ENCODE measurements around the gene CABLES1.
"Not testable (repeated sequence)": the region's sequence is repeated elsewhere in the genome, so short reads cannot be mapped to it uniquely, and the experiment has no call there.

The CABLES1 gene

DNA sequence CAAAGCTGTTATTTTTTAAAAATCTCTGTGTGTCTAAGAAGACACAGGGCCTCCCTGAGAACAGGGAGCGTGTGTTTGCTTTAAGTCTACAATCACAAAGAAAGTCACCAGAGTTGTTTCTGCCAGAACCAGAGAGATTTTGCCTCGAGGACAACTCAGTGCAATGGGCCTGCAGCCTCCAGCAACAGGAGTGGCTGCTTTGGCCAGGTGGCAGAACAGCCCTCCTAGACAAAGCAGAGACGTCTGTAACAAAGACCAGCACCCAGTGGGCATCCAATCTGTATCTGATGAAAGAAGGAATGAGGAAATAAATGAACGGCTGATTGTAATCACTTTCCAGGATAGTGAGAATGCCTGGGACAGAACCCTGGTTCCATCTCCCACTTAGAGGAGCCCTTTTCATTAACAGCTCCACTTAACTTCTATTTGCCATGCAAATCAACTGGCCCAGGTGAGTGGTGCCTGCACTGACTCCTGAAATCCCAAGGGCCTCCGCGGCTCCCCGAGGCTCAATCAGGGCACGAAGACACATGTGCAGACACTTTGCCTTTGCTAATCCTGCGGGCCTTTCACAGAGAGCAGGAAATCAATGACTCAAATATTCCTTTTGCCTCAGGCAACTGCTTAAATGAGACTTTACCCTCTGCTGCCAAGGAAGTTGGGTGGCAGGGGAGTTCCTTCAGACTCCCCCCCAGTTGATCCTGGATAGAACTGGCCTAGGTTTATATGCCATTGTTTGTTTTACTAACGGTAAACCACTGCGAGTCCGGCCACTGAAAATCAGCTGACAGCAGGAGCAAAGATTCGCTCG, 146.5 kb downstream of the CABLES1 start:
- in situ Hi-C loops (cut with HindIII; ENCODE audit: low sequenced_read_pairs) = no loop called here

- in situ Hi-C loops (cut with HindIII; ENCODE audit: low sequenced_read_pairs) = no loop called here
Observed at GRCh38 chr18:23282437-23282781, 147.1 kb downstream of the CABLES1 start.

DNA sequence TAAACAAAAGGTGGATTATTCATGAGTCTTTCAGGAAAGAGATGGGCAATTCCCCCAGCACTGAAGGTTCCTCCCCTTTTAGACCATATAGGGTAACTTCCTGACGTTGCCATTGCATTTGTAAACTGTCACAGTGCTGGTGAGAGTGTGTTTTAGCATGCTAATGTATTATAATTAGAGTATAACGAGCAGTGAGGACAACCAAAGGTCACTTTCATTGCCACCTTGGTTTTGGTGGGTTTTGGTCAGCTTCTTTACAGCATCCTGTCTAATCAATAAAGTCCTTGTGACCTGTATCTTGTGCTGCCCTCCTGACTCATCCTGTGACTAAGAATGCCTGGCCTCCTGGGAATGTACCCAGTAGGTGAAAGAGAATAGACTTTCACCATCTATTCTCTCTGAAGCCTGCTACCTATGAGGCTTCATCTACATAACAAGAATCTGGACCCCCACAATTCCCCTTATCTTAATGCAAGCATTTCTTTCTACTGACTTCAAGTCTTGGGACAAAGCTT, 148.7 kb downstream of the CABLES1 start:
- in situ Hi-C loops (cut with HindIII; ENCODE audit: low sequenced_read_pairs) = no loop called here

- in situ Hi-C loops (cut with HindIII; ENCODE audit: low sequenced_read_pairs) = no loop called here
Observed at GRCh38 chr18:23284629-23285028, 149.3 kb downstream of the CABLES1 start.

DNA sequence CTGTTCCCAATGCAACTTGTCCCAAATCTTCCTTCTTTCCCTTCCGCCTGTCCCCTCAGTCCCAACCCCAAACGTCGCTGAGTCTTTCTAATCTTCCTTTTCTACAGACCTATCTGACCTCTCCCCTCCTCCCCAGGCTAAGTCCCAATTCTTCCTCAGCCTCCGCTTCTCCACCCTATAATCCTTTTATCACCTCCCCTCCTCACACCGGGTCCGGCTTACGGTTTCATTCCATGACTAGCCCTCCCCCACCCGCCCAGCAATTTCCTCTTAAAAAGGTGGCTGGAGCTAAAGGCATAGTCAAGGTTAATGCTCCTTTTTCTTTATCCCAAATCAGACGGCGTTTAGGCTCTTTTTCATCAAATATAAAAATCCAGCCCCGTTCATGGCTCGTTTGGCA, 150.3 kb downstream of the CABLES1 start:
- in situ Hi-C loops (cut with HindIII; ENCODE audit: low sequenced_read_pairs) = not testable (repeated sequence)

- in situ Hi-C loops (cut with HindIII; ENCODE audit: low sequenced_read_pairs) = no loop called here
Observed at GRCh38 chr18:23291456-23292205, 156.3 kb downstream of the CABLES1 start.

DNA sequence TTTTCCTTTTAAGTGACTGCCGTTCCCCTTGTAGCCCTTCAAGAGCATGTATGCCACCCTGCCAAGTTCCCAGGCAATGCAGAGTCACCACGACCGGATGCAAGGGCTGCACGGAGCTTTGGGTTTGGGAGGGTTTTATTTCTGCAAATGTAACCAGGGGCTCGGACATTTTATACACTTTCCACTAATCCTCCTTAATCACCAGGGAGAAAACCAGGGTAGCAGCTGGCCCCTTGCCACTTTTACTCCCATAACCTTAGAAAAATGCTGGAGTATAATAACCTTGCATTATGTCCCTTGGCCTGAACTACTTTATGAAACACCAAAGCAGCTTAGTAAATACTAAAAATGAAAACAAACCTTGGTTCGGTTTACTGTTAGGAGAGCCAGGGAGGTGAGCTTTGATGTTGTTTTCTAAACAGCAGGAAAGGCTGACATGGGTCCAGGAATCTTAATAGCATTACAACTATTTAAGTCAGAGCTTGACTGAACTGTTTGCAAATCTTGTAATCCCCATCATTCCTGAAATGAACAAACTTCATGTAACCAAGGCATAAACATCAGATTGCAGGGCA, 165.0 kb downstream of the CABLES1 start:
- in situ Hi-C loops (cut with HindIII; ENCODE audit: low sequenced_read_pairs) = no loop called here

- in situ Hi-C loops (cut with HindIII; ENCODE audit: low sequenced_read_pairs) = no loop called here
Observed at GRCh38 chr18:23301972-23302371, 166.7 kb downstream of the CABLES1 start.

DNA sequence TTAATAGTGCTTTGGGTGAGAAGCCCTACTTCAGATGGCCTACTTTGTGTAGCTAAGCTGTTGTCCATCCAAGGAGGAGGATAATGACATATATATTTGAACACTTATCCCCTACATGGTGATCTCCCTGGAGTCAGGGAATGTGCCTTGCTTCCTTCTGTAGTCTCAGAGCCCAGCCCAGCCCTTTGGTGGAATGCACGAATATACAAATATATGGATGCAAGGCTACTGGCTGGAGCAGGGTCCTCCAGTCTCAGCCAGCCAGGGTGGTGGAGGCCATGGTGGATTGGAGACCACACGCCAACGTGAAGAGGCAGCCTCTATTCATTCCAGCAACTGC, 167.2 kb downstream of the CABLES1 start:
- in situ Hi-C loops (cut with HindIII; ENCODE audit: low sequenced_read_pairs) = no loop called here

DNA sequence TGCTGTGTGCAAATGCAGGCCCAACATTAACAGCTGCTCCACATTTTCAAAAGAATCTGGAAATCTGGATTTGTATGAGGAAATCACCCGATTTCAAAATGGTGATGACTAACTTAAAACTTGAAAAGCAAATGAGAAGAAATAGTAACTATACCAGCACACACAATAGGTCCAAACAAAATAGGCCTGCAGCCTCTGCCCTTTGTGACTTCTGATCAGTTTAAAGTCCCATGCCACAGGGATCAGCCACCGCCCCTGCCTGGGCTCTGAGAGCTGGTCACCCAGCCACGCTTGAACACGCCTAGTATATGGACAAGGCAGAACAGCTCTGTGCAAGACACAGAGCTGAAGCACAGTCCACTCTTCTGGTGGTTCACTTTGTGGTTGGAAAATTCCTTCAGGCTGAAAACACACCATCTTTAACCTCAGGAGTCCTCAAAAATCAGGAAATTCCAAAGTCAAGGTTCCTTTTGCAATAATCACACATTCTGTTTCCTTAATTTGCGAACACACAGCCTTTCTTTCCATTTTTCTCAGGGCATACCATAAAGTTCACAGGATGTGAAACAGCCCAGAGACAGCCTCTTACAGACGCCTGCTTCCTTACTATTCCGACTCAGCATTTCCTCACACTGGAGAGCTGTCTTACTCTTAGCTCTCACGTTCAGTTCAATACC, 167.7 kb downstream of the CABLES1 start:
- in situ Hi-C loops (cut with HindIII; ENCODE audit: low sequenced_read_pairs) = no loop called here

- in situ Hi-C loops (cut with HindIII; ENCODE audit: low sequenced_read_pairs) = no loop called here
Observed at GRCh38 chr18:23306822-23307221, 171.5 kb downstream of the CABLES1 start.

DNA sequence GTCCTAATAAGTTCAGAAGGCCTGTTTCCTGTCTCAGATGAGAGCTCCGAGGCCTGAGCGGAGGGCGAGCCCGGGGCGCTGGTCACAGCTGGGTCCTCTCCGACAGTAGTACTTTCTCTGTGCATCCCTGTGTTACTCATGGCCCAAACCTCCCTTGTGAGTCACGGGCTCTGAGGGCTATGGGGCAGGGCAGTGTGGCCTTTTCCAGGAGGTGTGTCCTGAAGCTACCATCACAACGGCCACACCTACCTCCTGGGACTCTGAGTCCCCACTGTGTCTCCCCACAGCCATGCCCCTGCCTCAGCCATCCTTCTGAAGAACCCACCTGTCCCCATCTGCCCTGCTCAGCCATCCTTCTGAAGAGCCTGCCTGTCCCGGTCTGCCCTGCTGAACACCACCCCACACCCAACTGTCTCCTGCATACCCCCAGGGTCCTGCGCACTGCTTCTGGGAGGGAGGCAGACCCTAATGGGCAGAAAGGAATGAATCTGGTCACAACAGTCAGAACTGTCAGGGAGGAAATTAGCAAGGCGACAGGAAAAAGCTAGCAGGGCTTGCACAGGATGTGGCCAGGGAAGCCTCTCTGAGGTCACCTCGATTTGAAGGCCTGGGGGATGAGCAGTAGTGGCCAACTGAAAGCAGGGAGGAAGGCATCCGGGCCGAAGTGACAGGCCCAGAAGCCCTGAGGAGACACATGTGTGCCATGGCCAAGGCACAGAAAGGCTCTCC, 172.4 kb downstream of the CABLES1 start:
- in situ Hi-C loops (cut with HindIII; ENCODE audit: low sequenced_read_pairs) = no loop called here
